Measurements from ENCODE around the gene CD24.

The CD24 gene

GRCh38 chr6:106976270-106976669 lies 1.7 kb upstream of the CD24 start:
- no peak overlapping the region for H3K4me3 ChIP-seq (ENCODE audit: insufficient read depth, low read length, poor library complexity, severe bottlenecking)
- H3K9me3 ChIP-seq (ENCODE audit: insufficient read depth, low read length), result no peaks in the 10 kb centered on the region
- H2AFZ ChIP-seq (ENCODE audit: low read depth, low read length, severe bottlenecking), result no peak overlapping the region
- peaks cover 17% of the 10 kb centered on the region for H4K20me1 ChIP-seq (ENCODE audit: low read depth, low read length)
- peaks cover 6% of the 10 kb centered on the region; the same call in 1 of the 2 replicates for H3K36me3 ChIP-seq (ENCODE audit: low read length)
- H3K27ac ChIP-seq (ENCODE audit: low read depth, low read length), result no peak overlapping the region
- peaks cover 30% of the 10 kb centered on the region for H3K79me2 ChIP-seq (ENCODE audit: insufficient read depth, low read length)
- no peaks in the 10 kb centered on the region for H3K9me2 ChIP-seq (replicated peaks; ENCODE audit: insufficient read depth, low read length)
- peak overlapping the region; percentile 64 for H3K4me2 ChIP-seq (ENCODE audit: low read depth, low read length, poor library complexity, severe bottlenecking)
- no peak for TF ChIP-seq CTCF (IDR thresholded peaks at IDR 0.05; ENCODE audit: insufficient read depth, low read length, poor library complexity, severe bottlenecking)
- H3K9ac ChIP-seq (ENCODE audit: low read length), result peak overlapping the region; percentile 90; the same call in 1 of the 2 replicates
- no peaks in the 10 kb centered on the region for H3K27me3 ChIP-seq (ENCODE audit: low read length)
- H3F3A ChIP-seq (ENCODE audit: insufficient read depth), result peaks cover 18% of the 10 kb centered on the region; the same call in 1 of the 2 replicates

- H3F3A ChIP-seq (ENCODE audit: insufficient read depth), result peaks cover 18% of the 10 kb centered on the region; the same call in 1 of the 2 replicates
- TF ChIP-seq CTCF (IDR thresholded peaks at IDR 0.05; ENCODE audit: insufficient read depth, low read length, poor library complexity, severe bottlenecking), result no peak
- TF ChIP-seq EZH2phosphoT487 (conservative IDR thresholded peaks at IDR 0.05; ENCODE audit: low read length), result no peak
- peaks cover 6% of the 10 kb centered on the region; the same call in 1 of the 2 replicates for H3K36me3 ChIP-seq (ENCODE audit: low read length)
- no peaks in the 10 kb centered on the region for H3K9me2 ChIP-seq (replicated peaks; ENCODE audit: insufficient read depth, low read length)
- peak overlapping the region; percentile 90 for H3K4me3 ChIP-seq (ENCODE audit: insufficient read depth, low read length, poor library complexity, severe bottlenecking)
- peak overlapping the region; percentile 90 for H3K9ac ChIP-seq (ENCODE audit: low read length)
- no peaks in the 10 kb centered on the region for H3K9me3 ChIP-seq (ENCODE audit: insufficient read depth, low read length)
- peaks cover 30% of the 10 kb centered on the region for H3K79me2 ChIP-seq (ENCODE audit: insufficient read depth, low read length)
- peak overlapping the region; percentile 59 for H2AFZ ChIP-seq (ENCODE audit: low read depth, low read length, severe bottlenecking)
- no peaks in the 10 kb centered on the region for H3K27me3 ChIP-seq (ENCODE audit: low read length)
- peaks cover 17% of the 10 kb centered on the region for H4K20me1 ChIP-seq (ENCODE audit: low read depth, low read length)
- 0 out of 2 replicates have a peak overlapping the region, but pooled peaks have one; percentile 23 for H3K27ac ChIP-seq (ENCODE audit: low read depth, low read length)
- peak overlapping the region; percentile 64 for H3K4me2 ChIP-seq (ENCODE audit: low read depth, low read length, poor library complexity, severe bottlenecking)
Measured at GRCh38 chr6:106975738-106976064, 1.2 kb upstream of the CD24 start.

GRCh38 chr6:106974999-106975737 lies 639 bp upstream of the CD24 start:
- Histone ChIP-seq H3K4me2 (ENCODE audit: low read depth, low read length, poor library complexity, severe bottlenecking) (peak overlapping the region; percentile 64), H3K4me3 (ENCODE audit: insufficient read depth, low read length, poor library complexity, severe bottlenecking) (peak overlapping the region; percentile 90), H3K9me2 (replicated peaks; ENCODE audit: insufficient read depth, low read length) (no peaks in the 10 kb centered on the region), H3K27ac (ENCODE audit: low read depth, low read length) (peak overlapping the region; percentile 83), H3K9ac (ENCODE audit: low read length) (peak overlapping the region; percentile 90), H3K79me2 (ENCODE audit: insufficient read depth, low read length) (peaks cover 30% of the 10 kb centered on the region), H3F3A (ENCODE audit: insufficient read depth) (peaks cover 18% of the 10 kb centered on the region; the same call in 1 of the 2 replicates), H3K27me3 (ENCODE audit: low read length) (no peaks in the 10 kb centered on the region), H3K9me3 (ENCODE audit: insufficient read depth, low read length) (no peaks in the 10 kb centered on the region), H2AFZ (ENCODE audit: low read depth, low read length, severe bottlenecking) (peak overlapping the region; percentile 80), H3K36me3 (ENCODE audit: low read length) (peaks cover 6% of the 10 kb centered on the region; the same call in 1 of the 2 replicates), H4K20me1 (ENCODE audit: low read depth, low read length) (peaks cover 17% of the 10 kb centered on the region)
- TF ChIP-seq CTCF (IDR thresholded peaks at IDR 0.05; ENCODE audit: insufficient read depth, low read length, poor library complexity, severe bottlenecking), result no peak

Data from SU-DHL-6 (cell line).